HG02571 (cell line): ENCODE results near the gene TLN1.
A peak's percentile ranks its signal among the peaks of the same experiment; 100 is the strongest.

ENCODE experiments used
- ATAC-seq: cut with Tn5 transposase; IDR thresholded peaks from one replicate; pipeline ENCODE4 v1.9.1; 2021; ENCODE audit warnings: mild to moderate bottlenecking, moderate library complexity; ENCODE audit not compliant: unreplicated experiment

TLN1 gene

DNA sequence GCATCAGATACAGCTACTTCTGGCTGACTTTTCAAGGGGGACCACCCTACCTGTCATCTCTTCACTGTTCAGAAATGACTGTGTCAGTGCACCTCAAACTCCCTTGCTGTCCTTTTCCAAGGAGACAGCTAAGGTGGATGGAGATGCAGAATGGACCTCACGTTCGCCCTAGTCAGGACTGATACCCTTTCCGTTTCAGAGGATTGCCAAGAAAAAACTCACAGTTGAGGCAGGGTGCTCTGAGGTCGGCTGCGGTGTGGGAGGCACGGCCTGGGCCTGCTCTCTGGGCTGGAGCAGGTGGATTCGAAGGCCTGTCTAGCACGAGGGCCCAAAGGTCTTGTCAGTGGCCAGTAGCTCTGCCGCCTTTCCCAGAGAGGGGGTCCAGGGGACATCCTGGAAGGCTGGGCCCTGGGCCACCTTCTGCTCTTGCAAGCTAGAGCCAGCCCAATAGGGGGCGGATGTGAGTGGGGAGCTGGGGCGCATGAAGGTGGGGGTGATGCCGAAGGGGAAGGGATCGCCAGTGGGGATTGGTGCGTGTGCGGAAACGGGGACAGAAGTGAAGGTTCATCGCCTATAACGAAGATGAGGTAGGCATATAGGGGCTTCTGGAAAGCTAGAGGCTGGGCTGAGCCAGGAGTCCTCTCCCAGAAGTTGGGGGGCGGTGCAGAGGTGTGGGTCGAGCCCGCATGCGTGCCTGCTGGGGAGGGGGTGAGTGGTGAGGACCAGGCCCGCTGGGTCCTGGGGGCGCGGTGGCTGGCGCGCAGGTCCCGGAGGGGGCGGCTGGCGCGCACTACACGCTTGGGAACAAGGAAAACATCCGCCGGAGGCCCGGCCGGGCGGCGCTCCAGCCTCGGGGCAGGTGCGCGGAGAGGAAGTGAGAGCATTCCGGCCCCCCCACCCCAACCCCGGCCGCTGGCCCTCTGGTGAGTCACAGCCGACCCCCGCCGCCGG lies 24.6 kb upstream of the TLN1 start:
- peak; percentile 52 for ATAC-seq

DNA sequence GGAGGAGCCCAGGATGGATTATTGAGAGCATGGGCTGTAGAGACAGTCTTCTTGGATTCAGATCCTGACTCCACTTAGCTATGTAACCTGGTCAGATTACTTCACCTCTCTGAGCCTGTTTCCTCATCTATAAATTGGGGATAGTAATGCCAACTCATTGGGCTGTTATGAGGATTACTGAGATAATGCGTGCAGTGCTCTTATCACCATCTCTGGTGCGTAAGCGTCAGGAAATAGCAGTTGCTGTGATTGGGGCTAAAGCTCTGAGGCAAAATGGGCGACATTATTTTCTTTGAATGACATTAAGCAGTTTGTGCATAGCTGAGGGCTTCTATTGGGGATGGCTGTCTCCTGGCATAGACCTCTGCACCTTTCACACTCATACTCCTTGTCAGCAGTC lies 23.1 kb upstream of the TLN1 start:
- no peak for ATAC-seq

DNA sequence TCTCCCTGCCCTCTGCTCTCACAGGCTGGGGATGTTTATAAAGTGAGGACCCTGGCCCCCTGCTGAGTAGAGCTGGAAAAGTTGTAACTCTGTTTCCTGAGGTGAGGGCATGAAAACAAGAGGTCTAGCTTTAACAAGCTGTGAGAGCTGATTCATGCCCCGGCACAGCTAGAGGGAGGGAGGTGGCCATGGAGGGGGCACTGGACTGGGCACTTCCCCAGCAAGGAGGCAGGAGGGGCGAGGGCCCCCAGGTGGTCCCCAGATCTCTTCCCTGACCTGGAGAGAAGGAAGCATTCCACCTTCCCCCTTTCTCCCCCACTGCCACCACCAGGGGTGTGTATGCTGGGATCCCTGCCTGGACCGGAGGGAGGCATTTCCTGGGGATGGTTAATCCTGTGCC lies 22.3 kb upstream of the TLN1 start, which contains the start of gene MSMP:
Gene MSMP (minus strand): TSS at position 13 of the 400 bp plus-strand sequence. CDS start 147 bp downstream, outside the sequence.
- no peak for ATAC-seq

DNA sequence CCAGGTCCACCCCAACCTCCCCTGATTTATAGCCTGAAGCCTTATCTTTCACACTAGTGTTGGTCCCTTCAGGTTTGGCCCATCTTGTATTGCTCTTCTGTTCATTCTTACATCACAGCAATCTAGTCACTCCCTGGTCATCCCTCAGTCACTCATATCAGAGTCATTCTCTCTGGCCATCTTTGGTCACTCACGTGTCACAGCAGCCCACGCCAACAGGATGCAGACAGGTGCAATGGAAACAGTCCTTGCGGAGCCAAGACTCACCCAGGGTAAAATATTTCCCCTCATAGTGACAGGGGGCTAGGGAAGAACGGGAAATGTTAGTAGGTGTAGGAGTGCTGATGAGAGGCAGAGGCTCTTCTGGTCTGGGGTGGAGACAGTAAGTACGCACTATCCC lies 21.5 kb upstream of the TLN1 start:
- no peak for ATAC-seq

DNA sequence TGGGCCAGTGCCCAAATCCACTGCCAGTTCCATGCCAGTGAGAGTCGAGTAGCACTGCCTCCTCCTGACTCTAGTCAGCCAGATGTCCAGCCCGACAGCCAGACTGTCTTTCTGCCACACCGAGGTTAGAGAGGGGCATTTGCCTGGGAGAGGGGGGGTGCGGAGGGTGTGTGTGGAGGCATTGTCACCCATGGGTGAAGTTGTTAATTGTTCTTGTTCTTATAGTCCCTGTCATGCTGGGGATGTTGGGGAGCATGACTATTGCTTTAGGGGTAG lies 18.2 kb upstream of the TLN1 start:
- ATAC-seq: no peak

- ATAC-seq: peak; percentile 38
Measured at GRCh38 chr9:35749515-35750255, 17.7 kb upstream of the TLN1 start.

DNA sequence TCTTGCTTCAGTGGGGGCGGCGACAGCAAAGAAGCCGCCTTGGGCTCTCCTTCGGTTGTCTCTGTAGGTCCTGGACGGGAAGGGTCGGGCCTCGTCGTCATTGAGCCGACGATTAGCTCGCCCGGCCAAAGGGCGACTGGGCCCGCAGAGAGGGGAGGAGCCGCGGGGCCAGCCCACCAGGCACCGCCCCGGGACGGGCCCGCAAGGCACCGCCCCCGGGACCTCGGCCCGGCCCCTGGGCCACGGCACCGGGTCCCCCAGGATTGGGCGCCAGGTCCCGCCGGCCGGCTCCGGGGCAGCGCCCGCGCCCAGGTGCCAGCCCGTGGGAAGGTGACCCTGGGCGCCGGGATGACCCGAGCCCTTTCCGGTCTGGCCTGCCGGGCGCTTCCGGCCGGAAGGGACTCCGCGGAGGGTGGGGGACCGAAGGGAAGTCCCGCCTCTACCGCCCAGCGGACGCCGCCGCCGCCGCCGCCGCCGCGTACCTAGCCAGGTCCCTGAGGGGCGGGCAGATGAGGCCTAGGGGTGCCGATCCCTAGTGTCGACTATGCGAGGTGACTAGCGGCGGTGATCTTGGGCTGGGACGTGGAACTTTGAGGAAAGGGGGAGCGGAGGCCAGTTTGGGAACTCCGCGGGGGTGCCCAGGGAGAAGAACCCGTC lies 17.0 kb upstream of the TLN1 start, which contains the start of the genes GBA2 and RGP1:
Gene GBA2 (minus strand): TSS at position 371 of the 657 bp plus-strand sequence. CDS start 524 bp downstream, outside the sequence.
Gene RGP1 (plus strand): TSS at position 430 of the 657 bp plus-strand sequence. CDS start 469 bp downstream, outside the sequence.
- ATAC-seq: peak; percentile 77

GRCh38 chr9:35748242-35748857 lies 16.4 kb upstream of the TLN1 start:
- ATAC-seq: peak; percentile 2

DNA sequence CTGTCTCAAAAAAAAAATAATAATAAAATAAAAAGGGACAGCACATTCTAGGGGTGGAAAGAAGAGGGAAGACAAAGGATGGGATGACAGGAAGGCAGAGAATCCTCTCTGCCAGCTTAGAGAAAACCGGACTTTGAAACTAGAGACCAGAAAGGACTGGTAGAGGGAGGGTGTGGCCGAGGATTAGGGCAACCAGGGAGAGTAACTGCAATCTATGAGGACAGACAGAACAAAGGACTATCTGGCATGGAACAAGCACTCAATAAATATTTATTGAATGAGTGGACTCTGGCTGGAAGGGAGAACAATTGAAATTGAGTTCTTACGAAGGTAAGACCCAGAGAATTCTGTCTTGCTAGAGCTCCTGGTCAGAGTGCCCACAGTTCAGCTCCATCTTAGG lies 14.6 kb upstream of the TLN1 start:
- no peak for ATAC-seq

GRCh38 chr9:35745569-35745968 lies 13.6 kb upstream of the TLN1 start:
- ATAC-seq: no peak

DNA sequence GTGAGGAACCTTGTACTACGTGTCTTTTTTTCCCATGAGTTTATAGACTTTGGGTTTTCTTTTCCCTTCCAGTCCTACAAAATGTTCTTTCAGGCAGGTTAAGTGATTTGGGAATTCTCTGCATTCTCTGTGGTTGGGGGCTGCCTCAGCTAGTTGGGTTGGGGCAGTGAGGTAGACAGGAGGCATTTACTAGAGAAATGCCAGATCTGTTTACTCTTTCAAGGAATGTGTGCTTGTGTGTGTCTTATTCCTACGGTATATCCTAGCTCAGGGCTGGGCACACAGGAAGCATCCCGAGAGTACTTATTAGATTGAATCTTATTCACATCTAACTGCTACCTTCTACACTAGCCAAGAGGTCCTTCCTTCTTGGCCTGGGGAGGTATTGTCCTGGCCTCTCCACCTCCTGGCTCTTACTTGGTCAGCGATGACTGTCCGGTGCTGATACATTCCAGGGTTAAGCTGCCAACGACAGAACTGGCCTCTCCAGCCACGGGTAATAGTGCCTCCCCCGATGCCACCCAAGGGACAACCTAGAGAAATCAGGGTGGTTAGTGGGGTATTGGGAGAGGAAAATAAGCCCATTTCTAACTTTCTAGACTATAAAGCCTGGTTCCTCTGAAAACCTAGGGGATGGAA lies 12.0 kb upstream of the TLN1 start:
- no peak for ATAC-seq

DNA sequence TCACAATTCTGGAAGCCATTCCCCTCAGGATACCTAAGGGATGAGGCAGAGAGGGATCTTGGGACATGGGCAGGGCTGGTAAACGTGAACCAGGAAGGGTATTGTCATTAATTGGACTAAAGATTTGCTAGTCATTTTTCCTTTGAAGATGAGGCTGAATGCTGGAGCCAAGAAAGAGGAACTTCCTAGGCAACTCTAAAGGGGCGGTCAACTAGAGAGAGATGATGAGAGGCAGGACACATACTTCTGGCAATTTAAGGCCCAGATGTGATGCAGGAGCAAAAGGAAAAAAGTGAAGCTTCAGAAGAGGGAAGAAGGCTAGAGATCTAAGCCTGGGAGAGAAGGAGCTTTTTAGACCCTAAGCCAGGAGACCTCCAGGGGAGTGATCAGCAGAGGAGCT lies 11.5 kb upstream of the TLN1 start:
- ATAC-seq: no peak

GRCh38 chr9:35741740-35742139 lies 9.7 kb upstream of the TLN1 start:
- no peak for ATAC-seq

GRCh38 chr9:35740243-35740642 lies 8.2 kb upstream of the TLN1 start:
- ATAC-seq: no peak

DNA sequence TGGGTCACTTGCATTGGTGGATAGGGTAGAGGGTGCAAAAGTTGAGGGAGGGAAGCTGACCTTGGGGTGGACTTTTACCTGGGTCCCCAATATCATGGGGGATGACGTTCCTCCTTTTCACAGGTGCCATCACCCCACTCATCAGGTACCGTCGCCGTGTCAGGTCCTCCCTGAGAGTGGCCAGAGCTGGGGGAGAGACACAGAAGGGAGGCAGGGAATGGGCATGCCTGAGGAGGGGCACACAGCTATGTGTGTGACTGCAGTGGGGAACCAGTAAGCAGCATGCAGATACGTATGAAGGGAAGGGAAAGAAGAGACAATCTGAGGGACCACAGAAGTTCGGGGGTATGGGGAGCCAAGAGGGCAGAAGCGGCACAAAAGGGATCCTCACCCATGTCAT lies 6.9 kb upstream of the TLN1 start:
- ATAC-seq: no peak

GRCh38 chr9:35738186-35738585 lies 6.2 kb upstream of the TLN1 start:
- ATAC-seq: no peak

- ATAC-seq: no peak
Measured at GRCh38 chr9:35737143-35737542, 5.1 kb upstream of the TLN1 start.

- no peak for ATAC-seq
Measured at GRCh38 chr9:35736201-35736633, 4.2 kb upstream of the TLN1 start.

DNA sequence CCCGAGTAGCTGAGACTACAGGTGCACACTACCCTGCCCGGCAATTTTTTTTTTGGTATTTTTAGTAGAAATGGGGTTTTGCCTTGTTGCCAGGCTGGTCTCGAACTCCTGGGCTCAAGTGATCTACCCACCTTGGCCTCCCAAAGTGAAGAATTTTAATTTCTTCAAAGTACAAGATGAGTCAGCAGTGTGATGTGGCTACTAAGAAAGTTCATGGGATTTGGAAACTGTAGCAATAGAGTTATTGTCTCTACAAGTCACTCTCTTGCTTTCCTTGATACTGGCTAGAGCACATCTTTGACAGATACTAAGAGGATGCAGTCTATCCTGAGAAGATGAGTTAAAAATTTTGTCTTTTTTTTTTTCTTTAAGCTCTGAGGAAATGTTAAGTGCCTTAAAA lies 2.1 kb upstream of the TLN1 start:
- ATAC-seq: no peak

GRCh38 chr9:35732800-35733541 lies 976 bp upstream of the TLN1 start:
- peak; percentile 8 for ATAC-seq
